Dermis lymphatic vessel endothelial cell (primary cell): ENCODE results near the gene KCNE2. TPM values are rescaled to one million over a fixed set of nuclear protein-coding genes. Genes with fewer than 3 reads are reported as not detected.

Experiments
- total RNA-seq: library from RNA; depleted of rRNA; stranded (reverse); fragments of >200 nt; gene quantifications from 2 replicates; pipeline ENCODE4 v1.2.1, GENCODE V29; 2014

The KCNE2 gene
- not detected in 2 replicates for total RNA-seq

GRCh38 chr21:34363733-34364132, at the start of gene KCNE2:
TSS of gene KCNE2 (plus strand) at chr21:34364006. CDS start at chr21:34370479, 6,473 bp downstream.

GRCh38 chr21:34374940-34375618, 11.3 kb downstream of the KCNE2 start, which contains the start of gene SMIM11:
TSS of gene SMIM11 (plus strand) at chr21:34375507. CDS start at chr21:34379505, 3,998 bp downstream.

Other genes with a start within 250 kb of the KCNE2 start
- gene SMIM11, start 11.5 kb downstream of the KCNE2 start, total RNA-seq: 1.2 and 3.7 TPM in 2 replicates
- gene SMIM34, start 59.9 kb downstream of the KCNE2 start, total RNA-seq: not detected in 2 replicates
- 0.11 and 0.26 TPM in 2 replicates for gene KCNE1, start 148.2 kb downstream of the KCNE2 start, total RNA-seq